HCT116 (cell line): Measurements from ENCODE around the gene PCDHGA1. TPM values are rescaled to one million over a fixed set of nuclear protein-coding genes. Genes with fewer than 3 reads are reported as not detected.

Experiments
- ATAC-seq: fragments of 200-7000 bp; cut with Tn5 transposase; 2 replicates; pipeline ENCODE4 v1.9.1; 2020; ENCODE audit warnings: mild to moderate bottlenecking, moderate library complexity
- BruUV-seq: library from RNA; stranded (reverse); fragments of 400-500 nt; replicated peaks from 2 replicates; lab custom pipeline; 2021; lab: Mats Ljungman, UMichigan
- CTCF ChIA-PET: fragments of 300-600 bp; sonication (Branson Sonifier 250); formaldehyde crosslinking; loops from one replicate; lab custom pipeline; 2021; ENCODE audit warnings: antibody characterized with exemption; lab: Charles Lee
- POLR2A ChIA-PET: fragments of 300-600, 350-600 bp; sonication (Branson Sonifier 250); formaldehyde crosslinking; loops from one replicate; lab custom pipeline; 2021; ENCODE audit warnings: antibody characterized with exemption; lab: Charles Lee
- RAD21 ChIA-PET, 2 experiments: fragments of 300-600 bp; sonication (Branson Sonifier 250); formaldehyde crosslinking; loops; one replicate each; lab custom pipeline; 2023; ENCODE audit warnings: low total read pairs in 2 of 2; ENCODE audit not compliant: uncharacterized antibody in 2 of 2, unreplicated experiment in 2 of 2, low non-redundant PET in 1 of 2; lab: Charles Lee
- DNase-seq: peaks from one replicate; pipeline ENCODE4 v3.0.0-alpha.2; 2010; ENCODE audit warnings: low read depth, low spot score
- H2AFZ ChIP-seq: fragments of 200-600 bp; shearing (Covaris generic), sonication (generic); 2 replicates; pipeline ENCODE4 v1.6.1; 2017; ENCODE audit warnings: low read depth, mixed run types, mixed read lengths, antibody characterized with exemption, low read length; ENCODE audit not compliant: poor library complexity, severe bottlenecking
- H3K27ac ChIP-seq: 2 replicates; pipeline ENCODE4 v1.5.1; 2012; ENCODE audit warnings: low read depth, low read length
- H3K27me3 ChIP-seq: fragments of 200-600 bp; sonication (generic); 2 replicates; pipeline ENCODE4 v1.6.1; 2016; ENCODE audit warnings: mixed run types, low read length, mixed read lengths; ENCODE audit not compliant: insufficient read depth
- H3K36me3 ChIP-seq, 2 experiments: fragments of 200-500 bp in 1 of 2; fragments of 200-600 bp in 1 of 2; sonication (Bioruptor generic) in 1 of 2; sonication (generic) in 1 of 2; 2 replicates each; pipeline versions ENCODE4 v1.5.1 to v1.6.1; 2014 to 2016; ENCODE audit warnings: low read length in 2 of 2, inconsistent platforms in 1 of 2, mixed read lengths in 1 of 2, mixed run types in 1 of 2; ENCODE audit not compliant: insufficient read depth in 2 of 2, control insufficient read depth in 1 of 2
- H3K4me1 ChIP-seq, 2 experiments: fragments of 200-600 bp in 1 of 2; sonication (generic) in 1 of 2; 2 replicates each; pipeline versions ENCODE4 v1.5.1 to v1.6.1; 2012 to 2017; ENCODE audit warnings: low read length in 2 of 2, inconsistent platforms in 1 of 2, mild to moderate bottlenecking in 1 of 2, mixed read lengths in 1 of 2, mixed run types in 1 of 2, moderate library complexity in 1 of 2; ENCODE audit not compliant: insufficient read depth in 2 of 2, control insufficient read depth in 1 of 2
- H3K4me2 ChIP-seq: fragments of 200-600 bp; sonication (generic); 2 replicates; pipeline ENCODE4 v1.6.1; 2017; ENCODE audit warnings: mixed run types, low read length, mixed read lengths
- H3K4me3 ChIP-seq, 2 experiments: fragments of 200-600 bp in 1 of 2; sonication (generic) in 1 of 2; replicated peaks in 1 of 2; 2 replicates each; pipeline ENCODE4 v1.5.1; 2011 to 2016; ENCODE audit warnings: low read length in 2 of 2, control low read depth in 1 of 2, low read depth in 1 of 2, mild to moderate bottlenecking in 1 of 2, mixed read lengths in 1 of 2, mixed run types in 1 of 2
- H3K79me2 ChIP-seq: fragments of 200-600 bp; sonication (generic); 2 replicates; pipeline ENCODE4 v1.6.1; 2017; ENCODE audit warnings: mild to moderate bottlenecking, mixed run types, low read length, moderate library complexity, mixed read lengths; ENCODE audit not compliant: insufficient read depth
- H3K9ac ChIP-seq: fragments of 200-600 bp; sonication (generic); 2 replicates; pipeline ENCODE4 v1.6.1; 2016; ENCODE audit warnings: low read length, mixed read lengths
- H3K9me2 ChIP-seq: fragments of 200-600 bp; sonication (generic), shearing (Covaris generic); 2 replicates; pipeline ENCODE4 v1.6.1; 2017; ENCODE audit warnings: mixed run types, mild to moderate bottlenecking, moderate library complexity; ENCODE audit not compliant: insufficient read depth
- H3K9me3 ChIP-seq, 2 experiments: fragments of 200-500 bp in 1 of 2; fragments of 200-600 bp in 1 of 2; sonication (Bioruptor generic) in 1 of 2; sonication (generic) in 1 of 2; 2 replicates each; pipeline ENCODE4 v1.6.1; 2014 to 2017; ENCODE audit warnings: low read length in 2 of 2, mixed read lengths in 2 of 2, inconsistent platforms in 1 of 2, low read depth in 1 of 2, mild to moderate bottlenecking in 1 of 2, mixed run types in 1 of 2, moderate library complexity in 1 of 2; ENCODE audit not compliant: control insufficient read depth in 1 of 2, insufficient read depth in 1 of 2
- H4K20me1 ChIP-seq: fragments of 200-600 bp; sonication (generic), shearing (Covaris generic); 2 replicates; pipeline ENCODE4 v1.6.1; 2017; ENCODE audit warnings: mixed run types, mild to moderate bottlenecking, moderate library complexity; ENCODE audit not compliant: insufficient read depth
- CEBPB ChIP-seq: IDR thresholded peaks from 2 replicates; pipeline ENCODE4 v1.6.1; 2012; ENCODE audit warnings: low read depth
- CTCF ChIP-seq, 3 experiments: fragments of 200-600 bp in 1 of 3; sonication (generic) in 1 of 3; IDR thresholded peaks in 2 of 3; conservative IDR thresholded peaks in 1 of 3; 2 replicates each; pipeline ENCODE4 v1.5.1; 2012 to 2017; ENCODE audit warnings: low read depth in 2 of 3, low read length in 2 of 3, antibody characterized with exemption in 1 of 3, borderline replicate concordance in 1 of 3, control low read depth in 1 of 3, mild to moderate bottlenecking in 1 of 3, mixed read lengths in 1 of 3, mixed run types in 1 of 3, moderate library complexity in 1 of 3; ENCODE audit not compliant: insufficient read depth in 1 of 3
- ELF1 ChIP-seq: IDR thresholded peaks from 2 replicates; pipeline ENCODE4 v1.6.1; 2012; ENCODE audit warnings: low read depth, borderline replicate concordance
- EZH2 ChIP-seq: fragments of 200-600 bp; sonication (generic); IDR thresholded peaks from 2 replicates; pipeline ENCODE4 v1.6.1; 2017; ENCODE audit warnings: antibody characterized with exemption, mixed run types
- EZH2phosphoT487 ChIP-seq: fragments of 200-600 bp; IDR thresholded peaks from 2 replicates; pipeline ENCODE4 v1.6.1; 2018; ENCODE audit warnings: antibody characterized with exemption, borderline replicate concordance
- FOSL1 ChIP-seq: IDR thresholded peaks from 2 replicates; pipeline ENCODE4 v1.6.1; 2012; ENCODE audit warnings: low read depth
- JUND ChIP-seq: IDR thresholded peaks from 2 replicates; pipeline ENCODE4 v1.6.1; 2012
- POLR2A ChIP-seq: IDR thresholded peaks from 2 replicates; pipeline ENCODE4 v1.7.0; 2011; ENCODE audit warnings: borderline replicate concordance; ENCODE audit not compliant: insufficient read depth, insufficient read length; ENCODE audit errors: extremely low read depth
- POLR2AphosphoS5 ChIP-seq: IDR thresholded peaks from 2 replicates; pipeline ENCODE4 v1.6.1; 2011; ENCODE audit warnings: mild to moderate bottlenecking, low read depth, low read length, moderate library complexity
- SIN3A ChIP-seq: IDR thresholded peaks from 2 replicates; pipeline ENCODE4 v1.6.1; 2012; ENCODE audit warnings: low read depth
- SP1 ChIP-seq: IDR thresholded peaks from 2 replicates; pipeline ENCODE4 v1.6.1; 2012; ENCODE audit warnings: low read depth
- TCF7L2 ChIP-seq: IDR thresholded peaks from 2 replicates; pipeline ENCODE4 v1.7.0; 2011; ENCODE audit warnings: borderline replicate concordance, inconsistent platforms; ENCODE audit not compliant: insufficient read depth, insufficient read length; ENCODE audit errors: extremely low read depth
- YY1 ChIP-seq: IDR thresholded peaks from 2 replicates; pipeline ENCODE4 v1.6.1; 2011; ENCODE audit warnings: low read length, low read depth, moderate library complexity, mild to moderate bottlenecking; ENCODE audit not compliant: insufficient replicate concordance; ENCODE audit errors: extremely low read depth
- intact Hi-C: fragments of 100-400 bp; cut with micrococcal nuclease; formaldehyde crosslinking; loops from 2 replicates; pipeline ENCODE4 v1.10.0; 2022
- total RNA-seq: library from RNA; stranded (reverse); gene quantifications from one replicate; pipeline ENCODE4 v1.2.1, GENCODE V29; 2021; ENCODE audit not compliant: unreplicated experiment
- TF ChIP-seq, protein P1 (sequence below): IDR thresholded peaks from 2 replicates; pipeline ENCODE4 v1.6.1; 2012; ENCODE audit warnings: low read depth

Gene PCDHGA1
- total RNA-seq, 1 experiment from 2014 or later, result 0.05 TPM

DNA sequence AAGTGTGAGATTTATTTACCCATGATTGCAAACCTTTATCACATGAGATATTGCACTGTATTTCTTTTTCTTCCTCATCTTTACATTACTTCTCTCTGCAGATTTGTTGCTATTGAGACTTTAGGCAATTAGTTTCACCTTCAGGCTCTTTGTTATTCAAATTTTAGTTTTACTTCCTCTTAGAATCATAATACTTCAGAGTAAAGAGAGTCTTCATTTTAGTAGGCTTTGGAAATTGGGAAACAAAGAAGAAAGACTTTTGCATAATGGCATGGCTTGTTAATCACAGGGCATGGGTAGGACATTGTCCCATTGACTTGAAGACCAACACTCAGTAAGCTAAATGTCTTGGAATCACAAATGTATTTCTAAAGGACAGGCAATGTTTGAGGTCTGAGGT is 32.4 kb downstream of the PCDHGA1 start:
- H3K36me3 ChIP-seq, result no peaks in the 10 kb centered on the region
- RAD21 ChIA-PET, result no interaction called here
- intact Hi-C loops, result no loop called here
- H2AFZ ChIP-seq, result no peak overlapping the region
- no peaks in the 10 kb centered on the region for H3K79me2 ChIP-seq
- ATAC-seq (no peak), DNase-seq (no peak)
- no peak overlapping the region for H3K4me2 ChIP-seq
- no peak for TF ChIP-seq EZH2phosphoT487
- no peak for TF ChIP-seq EZH2
- TF ChIP-seq SIN3A, result no peak
- TF ChIP-seq POLR2AphosphoS5, result no peak
- no peak for TF ChIP-seq FOSL1
- TF ChIP-seq, protein P1, sequence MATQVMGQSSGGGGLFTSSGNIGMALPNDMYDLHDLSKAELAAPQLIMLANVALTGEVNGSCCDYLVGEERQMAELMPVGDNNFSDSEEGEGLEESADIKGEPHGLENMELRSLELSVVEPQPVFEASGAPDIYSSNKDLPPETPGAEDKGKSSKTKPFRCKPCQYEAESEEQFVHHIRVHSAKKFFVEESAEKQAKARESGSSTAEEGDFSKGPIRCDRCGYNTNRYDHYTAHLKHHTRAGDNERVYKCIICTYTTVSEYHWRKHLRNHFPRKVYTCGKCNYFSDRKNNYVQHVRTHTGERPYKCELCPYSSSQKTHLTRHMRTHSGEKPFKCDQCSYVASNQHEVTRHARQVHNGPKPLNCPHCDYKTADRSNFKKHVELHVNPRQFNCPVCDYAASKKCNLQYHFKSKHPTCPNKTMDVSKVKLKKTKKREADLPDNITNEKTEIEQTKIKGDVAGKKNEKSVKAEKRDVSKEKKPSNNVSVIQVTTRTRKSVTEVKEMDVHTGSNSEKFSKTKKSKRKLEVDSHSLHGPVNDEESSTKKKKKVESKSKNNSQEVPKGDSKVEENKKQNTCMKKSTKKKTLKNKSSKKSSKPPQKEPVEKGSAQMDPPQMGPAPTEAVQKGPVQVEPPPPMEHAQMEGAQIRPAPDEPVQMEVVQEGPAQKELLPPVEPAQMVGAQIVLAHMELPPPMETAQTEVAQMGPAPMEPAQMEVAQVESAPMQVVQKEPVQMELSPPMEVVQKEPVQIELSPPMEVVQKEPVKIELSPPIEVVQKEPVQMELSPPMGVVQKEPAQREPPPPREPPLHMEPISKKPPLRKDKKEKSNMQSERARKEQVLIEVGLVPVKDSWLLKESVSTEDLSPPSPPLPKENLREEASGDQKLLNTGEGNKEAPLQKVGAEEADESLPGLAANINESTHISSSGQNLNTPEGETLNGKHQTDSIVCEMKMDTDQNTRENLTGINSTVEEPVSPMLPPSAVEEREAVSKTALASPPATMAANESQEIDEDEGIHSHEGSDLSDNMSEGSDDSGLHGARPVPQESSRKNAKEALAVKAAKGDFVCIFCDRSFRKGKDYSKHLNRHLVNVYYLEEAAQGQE, result no peak
- no peak for TF ChIP-seq POLR2A
- no peak for TF ChIP-seq TCF7L2
- no peak for TF ChIP-seq YY1
- no peak for TF ChIP-seq ELF1
- TF ChIP-seq CEBPB, result no peak
- TF ChIP-seq JUND, result no peak
- TF ChIP-seq SP1, result no peak
- no peak for TF ChIP-seq CTCF (IDR thresholded peaks at IDR 0.05 in 2 of 3, conservative IDR thresholded peaks at IDR 0.05 in 1 of 3; ENCODE audit: borderline replicate concordance in 1 of 3, insufficient read depth in 1 of 3, low read depth in 2 of 3, low read length in 2 of 3)
- BruUV-seq, result no TSS peak
- H3K27ac ChIP-seq, result no peak overlapping the region
- H3K9me3 ChIP-seq, result peaks cover 5 to 6% of the 10 kb centered on the region in 2 experiments; a peak in 2 of 4 replicates
- H3K4me3 ChIP-seq, result no peak overlapping the region
- CTCF ChIA-PET, result no interaction called here
- no peak overlapping the region for H3K9ac ChIP-seq
- no peaks in the 10 kb centered on the region for H4K20me1 ChIP-seq
- POLR2A ChIA-PET, result no interaction called here
- no peaks in the 10 kb centered on the region for H3K27me3 ChIP-seq
- H3K9me2 ChIP-seq, result no peaks in the 10 kb centered on the region
- H3K4me1 ChIP-seq, result no peaks in the 10 kb centered on the region
